Neural crest cell (in vitro differentiated cells): ENCODE measurements around the gene GNG4. TPM values are rescaled to one million over a fixed set of nuclear protein-coding genes. Genes with fewer than 3 reads are reported as not detected.

Experiments used
- DNase-seq: peaks from one replicate; pipeline ENCODE4 v3.0.0; 2021; ENCODE audit warnings: low read depth, mixed read lengths, low spot score
- H3K27ac Mint-ChIP-seq: one replicate; pipeline ENCODE4 v1.8.0; 2021; ENCODE audit warnings: mild to moderate bottlenecking, mixed read lengths; ENCODE audit not compliant: unreplicated experiment
- H3K27me3 Mint-ChIP-seq: 2 replicates; pipeline ENCODE4 v1.8.0; 2021; ENCODE audit warnings: low read depth, mild to moderate bottlenecking, mixed read lengths
- H3K36me3 Mint-ChIP-seq: 2 replicates; pipeline ENCODE4 v1.8.0; 2021; ENCODE audit warnings: low read depth, mild to moderate bottlenecking, mixed read lengths
- H3K4me1 Mint-ChIP-seq: 2 replicates; pipeline ENCODE4 v1.8.0; 2021; ENCODE audit warnings: mixed read lengths
- H3K4me3 Mint-ChIP-seq: one replicate; pipeline ENCODE4 v1.8.0; 2021; ENCODE audit warnings: mild to moderate bottlenecking, mixed read lengths
- H3K9me3 Mint-ChIP-seq: 2 replicates; pipeline ENCODE4 v1.8.0; 2021; ENCODE audit warnings: mixed read lengths
- total RNA-seq: library from RNA; stranded (reverse); gene quantifications from 2 replicates; pipeline ENCODE4 v1.2.1, GENCODE V29; 2021
- TF ChIP-seq, protein P1 (sequence below): fragments of 200-600 bp; sonication (generic); conservative IDR thresholded peaks from 2 replicates; pipeline ENCODE4 v1.5.0; 2021; ENCODE audit warnings: antibody characterized with exemption, mild to moderate bottlenecking

The GNG4 gene
- total RNA-seq, 1 donor from 2014 or later, result 38.2 TPM

GRCh38 chr1:235608278-235608677 lies 41.3 kb downstream of the GNG4 start:
- no peak overlapping the region for H3K27ac Mint-ChIP-seq
- DNase-seq, result no peak
- peaks cover 2% of the 10 kb centered on the region for H3K36me3 Mint-ChIP-seq
- no peaks in the 10 kb centered on the region for H3K9me3 Mint-ChIP-seq
- peaks cover 3% of the 10 kb centered on the region for H3K4me1 Mint-ChIP-seq
- no peak overlapping the region for H3K4me3 Mint-ChIP-seq
- TF ChIP-seq, protein P1, sequence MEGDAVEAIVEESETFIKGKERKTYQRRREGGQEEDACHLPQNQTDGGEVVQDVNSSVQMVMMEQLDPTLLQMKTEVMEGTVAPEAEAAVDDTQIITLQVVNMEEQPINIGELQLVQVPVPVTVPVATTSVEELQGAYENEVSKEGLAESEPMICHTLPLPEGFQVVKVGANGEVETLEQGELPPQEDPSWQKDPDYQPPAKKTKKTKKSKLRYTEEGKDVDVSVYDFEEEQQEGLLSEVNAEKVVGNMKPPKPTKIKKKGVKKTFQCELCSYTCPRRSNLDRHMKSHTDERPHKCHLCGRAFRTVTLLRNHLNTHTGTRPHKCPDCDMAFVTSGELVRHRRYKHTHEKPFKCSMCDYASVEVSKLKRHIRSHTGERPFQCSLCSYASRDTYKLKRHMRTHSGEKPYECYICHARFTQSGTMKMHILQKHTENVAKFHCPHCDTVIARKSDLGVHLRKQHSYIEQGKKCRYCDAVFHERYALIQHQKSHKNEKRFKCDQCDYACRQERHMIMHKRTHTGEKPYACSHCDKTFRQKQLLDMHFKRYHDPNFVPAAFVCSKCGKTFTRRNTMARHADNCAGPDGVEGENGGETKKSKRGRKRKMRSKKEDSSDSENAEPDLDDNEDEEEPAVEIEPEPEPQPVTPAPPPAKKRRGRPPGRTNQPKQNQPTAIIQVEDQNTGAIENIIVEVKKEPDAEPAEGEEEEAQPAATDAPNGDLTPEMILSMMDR, result no peak
- no peaks in the 10 kb centered on the region for H3K27me3 Mint-ChIP-seq

DNA sequence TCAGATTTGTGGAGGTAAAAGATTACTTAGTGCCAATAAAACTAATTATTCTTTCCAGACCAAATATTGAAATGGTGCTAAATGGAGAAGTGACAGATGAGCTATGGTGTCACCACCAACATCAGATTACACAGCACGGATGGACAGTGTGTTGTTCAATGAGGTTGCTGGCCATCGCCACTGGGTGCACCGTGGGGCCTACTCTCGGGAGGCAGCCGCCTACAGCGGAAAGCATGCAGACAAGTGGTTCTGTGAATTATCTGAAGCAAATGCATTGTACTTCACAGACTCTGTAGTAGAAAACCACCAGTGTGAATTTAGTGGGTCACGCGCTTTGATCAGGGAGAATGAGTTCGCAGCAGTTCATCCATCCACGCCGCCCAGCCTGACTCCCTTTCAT lies 42.3 kb downstream of the GNG4 start:
- peaks cover 2% of the 10 kb centered on the region for H3K36me3 Mint-ChIP-seq
- TF ChIP-seq, protein P1, result no peak
- DNase-seq, result no peak
- H3K4me3 Mint-ChIP-seq, result no peak overlapping the region
- no peaks in the 10 kb centered on the region for H3K9me3 Mint-ChIP-seq
- no peaks in the 10 kb centered on the region for H3K27me3 Mint-ChIP-seq
- H3K27ac Mint-ChIP-seq, result no peak overlapping the region
- peaks cover 3% of the 10 kb centered on the region for H3K4me1 Mint-ChIP-seq

- Mint-ChIP-seq H3K4me3 (no peak overlapping the region), H3K27ac (no peak overlapping the region), H3K4me1 (no peaks in the 10 kb centered on the region), H3K36me3 (peaks cover 2% of the 10 kb centered on the region), H3K9me3 (no peaks in the 10 kb centered on the region), H3K27me3 (no peaks in the 10 kb centered on the region)
- TF ChIP-seq, protein P1, result peak; percentile 53
- DNase-seq, result no peak
Measured at GRCh38 chr1:235601104-235601503, 48.5 kb downstream of the GNG4 start.

DNA sequence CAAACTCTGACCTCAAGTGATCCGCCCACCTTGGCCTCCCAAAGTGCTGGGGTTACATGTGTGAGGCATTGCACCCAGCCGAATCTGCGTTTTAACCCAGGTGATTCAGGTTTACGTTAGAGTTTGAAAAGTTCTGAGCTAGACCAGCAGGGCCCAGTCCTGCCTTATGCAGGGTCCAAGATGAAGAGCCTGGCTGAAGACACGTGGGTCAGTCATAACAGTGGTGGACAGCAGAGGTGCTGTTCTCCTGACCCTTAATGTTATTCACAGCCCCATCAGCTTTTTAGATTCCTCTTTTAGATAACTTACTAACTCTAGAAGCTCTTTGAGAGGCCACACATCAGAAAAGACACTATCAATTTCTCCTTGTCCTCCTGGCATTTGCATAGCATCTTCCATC lies 50.0 kb downstream of the GNG4 start:
- no peaks in the 10 kb centered on the region for H3K9me3 Mint-ChIP-seq
- no peak for DNase-seq
- TF ChIP-seq, protein P1, result no peak
- no peak overlapping the region for H3K4me3 Mint-ChIP-seq
- no peaks in the 10 kb centered on the region for H3K36me3 Mint-ChIP-seq
- H3K27ac Mint-ChIP-seq, result no peak overlapping the region
- no peaks in the 10 kb centered on the region for H3K4me1 Mint-ChIP-seq
- no peaks in the 10 kb centered on the region for H3K27me3 Mint-ChIP-seq

GRCh38 chr1:235597867-235598553 lies 51.6 kb downstream of the GNG4 start:
- H3K9me3 Mint-ChIP-seq, result no peaks in the 10 kb centered on the region
- H3K4me1 Mint-ChIP-seq, result no peaks in the 10 kb centered on the region
- no peak overlapping the region for H3K27ac Mint-ChIP-seq
- TF ChIP-seq, protein P1, result peak; percentile 50
- H3K27me3 Mint-ChIP-seq, result no peaks in the 10 kb centered on the region
- peaks cover 7% of the 10 kb centered on the region for H3K36me3 Mint-ChIP-seq
- DNase-seq, result no peak
- H3K4me3 Mint-ChIP-seq, result no peak overlapping the region
